SK-N-SH (cell line): ENCODE results near the gene TSHZ3. TPM values are rescaled to one million over a fixed set of nuclear protein-coding genes. Genes with fewer than 3 reads are reported as not detected.

Experiments used
- CTCF ChIA-PET: fragments of 300-600, 350-600 bp; formaldehyde crosslinking; extraction: SDS; loops from one replicate; lab custom pipeline; 2021; lab: Yijun Ruan, JAX
- POLR2A ChIA-PET: fragments of 350-600 bp; sonication (Branson Sonifier 250); formaldehyde crosslinking; extraction: SDS; loops from one replicate; lab custom pipeline; 2020; ENCODE audit warnings: antibody characterized with exemption, inconsistent platforms; lab: Yijun Ruan, JAX
- DNase-seq: peaks from one replicate; pipeline ENCODE4 v3.0.0; 2012
- H2AFZ ChIP-seq: fragments of 200-600 bp; sonication (generic); 2 replicates; pipeline ENCODE4 v1.8.1; 2016; ENCODE audit warnings: antibody characterized with exemption, mild to moderate bottlenecking, low read depth
- H3F3A ChIP-seq: fragments of 200-600 bp; sonication (generic); replicated peaks from 2 replicates; pipeline ENCODE3; 2016; ENCODE audit warnings: antibody characterized with exemption, mild to moderate bottlenecking; ENCODE audit not compliant: insufficient read depth
- H3K27ac ChIP-seq, 2 experiments: fragments of 200-500 bp in 1 of 2; fragments of 200-600 bp in 1 of 2; sonication (Bioruptor generic) in 1 of 2; sonication (generic), shearing (Covaris generic) in 1 of 2; 2 replicates each; pipeline versions ENCODE4 v1.5.1 to v1.6.1; 2014 to 2016; ENCODE audit warnings: low read depth in 2 of 2, inconsistent platforms in 1 of 2, low read length in 1 of 2, mild to moderate bottlenecking in 1 of 2, mixed read lengths in 1 of 2
- H3K27me3 ChIP-seq: fragments of 200-600 bp; sonication (generic), shearing (Covaris generic); 2 replicates; pipeline ENCODE4 v1.6.1; 2016; ENCODE audit warnings: mixed run types; ENCODE audit not compliant: insufficient read depth
- H3K36me3 ChIP-seq, 2 experiments: fragments of 200-500 bp in 1 of 2; fragments of 200-600 bp in 1 of 2; sonication (Bioruptor generic) in 1 of 2; sonication (generic) in 1 of 2; replicated peaks in 1 of 2; 2 replicates each; pipeline versions ENCODE3 to v1.5.1; 2014 to 2016; ENCODE audit warnings: low read length in 1 of 2, mild to moderate bottlenecking in 1 of 2; ENCODE audit not compliant: insufficient read depth in 2 of 2, control insufficient read depth in 1 of 2
- H3K4me1 ChIP-seq, 2 experiments: fragments of 200-500 bp in 1 of 2; fragments of 200-600 bp in 1 of 2; sonication (Bioruptor generic) in 1 of 2; sonication (generic), shearing (Covaris generic) in 1 of 2; 2 replicates each; pipeline versions ENCODE4 v1.5.1 to v1.6.1; 2014 to 2016; ENCODE audit warnings: low read depth in 1 of 2, low read length in 1 of 2, mixed run types in 1 of 2; ENCODE audit not compliant: insufficient read depth in 2 of 2, control insufficient read depth in 1 of 2
- H3K4me2 ChIP-seq: fragments of 200-600 bp; sonication (generic), shearing (Covaris generic); 2 replicates; pipeline ENCODE4 v1.6.1; 2017; ENCODE audit warnings: mixed run types
- H3K4me3 ChIP-seq, 2 experiments: fragments of 200-500 bp in 1 of 2; fragments of 200-600 bp in 1 of 2; sonication (Bioruptor generic) in 1 of 2; sonication (generic), shearing (Covaris generic) in 1 of 2; 2 replicates each; pipeline versions ENCODE4 v1.5.1 to v1.8.1; 2014 to 2016; ENCODE audit warnings: low read depth in 2 of 2, inconsistent platforms in 1 of 2, low read length in 1 of 2, mild to moderate bottlenecking in 1 of 2, mixed read lengths in 1 of 2, moderate library complexity in 1 of 2
- H3K79me2 ChIP-seq: fragments of 200-600 bp; sonication (generic); 2 replicates; pipeline ENCODE4 v1.8.1; 2017; ENCODE audit warnings: mild to moderate bottlenecking; ENCODE audit not compliant: insufficient read depth
- H3K9ac ChIP-seq: fragments of 200-600 bp; sonication (generic); 2 replicates; pipeline ENCODE4 v1.6.1; 2017; ENCODE audit warnings: mixed run types
- H3K9me2 ChIP-seq: fragments of 200-600 bp; sonication (generic); 2 replicates; pipeline ENCODE4 v1.6.1; 2017; ENCODE audit warnings: mixed run types
- H3K9me3 ChIP-seq: fragments of 200-600 bp; sonication (generic); 2 replicates; pipeline ENCODE4 v1.6.1; 2017; ENCODE audit warnings: mixed run types, mild to moderate bottlenecking, moderate library complexity
- H4K20me1 ChIP-seq: fragments of 200-600 bp; sonication (generic); 2 replicates; pipeline ENCODE4 v1.6.1; 2017; ENCODE audit warnings: mild to moderate bottlenecking, mixed run types; ENCODE audit not compliant: insufficient read depth
- EZH2phosphoT487 ChIP-seq: fragments of 200-600 bp; sonication (generic); IDR thresholded peaks from 2 replicates; pipeline ENCODE4 v1.6.1; 2017; ENCODE audit warnings: low read depth, mixed run types, mild to moderate bottlenecking, antibody characterized with exemption, moderate library complexity, borderline replicate concordance
- FOXM1 ChIP-seq: IDR thresholded peaks from 2 replicates; pipeline ENCODE4 v1.4.0; 2012; ENCODE audit warnings: low read depth, mild to moderate bottlenecking
- GABPA ChIP-seq: IDR thresholded peaks from 2 replicates; pipeline ENCODE4 v1.4.0; 2012; ENCODE audit warnings: low read depth, mild to moderate bottlenecking
- JUND ChIP-seq: IDR thresholded peaks from 2 replicates; pipeline ENCODE4 v1.4.0; 2012
- MEF2A ChIP-seq: IDR thresholded peaks from 2 replicates; pipeline ENCODE4 v1.4.0; 2012; ENCODE audit warnings: low read depth, borderline replicate concordance
- NFIC ChIP-seq: IDR thresholded peaks from 2 replicates; pipeline ENCODE4 v1.4.0; 2012; ENCODE audit warnings: borderline replicate concordance
- POLR2AphosphoS5 ChIP-seq: IDR thresholded peaks from 2 replicates; pipeline ENCODE4 v1.6.1; 2012; ENCODE audit warnings: low read depth, low read length
- RFX5 ChIP-seq: IDR thresholded peaks from 2 replicates; pipeline ENCODE4 v1.6.1; 2012; ENCODE audit warnings: mild to moderate bottlenecking, improper control_type of control experiment, low read length
- RXRA ChIP-seq: IDR thresholded peaks from 2 replicates; pipeline ENCODE4 v1.4.0; 2012; ENCODE audit warnings: low read depth, mild to moderate bottlenecking, borderline replicate concordance
- SMC3 ChIP-seq: IDR thresholded peaks from 2 replicates; pipeline ENCODE4 v1.6.1; 2012; ENCODE audit warnings: low read depth, low read length, improper control_type of control experiment
- TAF1 ChIP-seq: IDR thresholded peaks from 2 replicates; pipeline ENCODE4 v1.6.1; 2012; ENCODE audit warnings: low read depth, mild to moderate bottlenecking, low read length, moderate library complexity, borderline replicate concordance
- TCF12 ChIP-seq: IDR thresholded peaks from 2 replicates; pipeline ENCODE4 v1.4.0; 2012
- TEAD4 ChIP-seq: IDR thresholded peaks from 2 replicates; pipeline ENCODE4 v1.4.0; 2012; ENCODE audit warnings: mild to moderate bottlenecking, borderline replicate concordance; ENCODE audit not compliant: insufficient read depth
- WGBS: methylation state at CpG from one replicate; pipeline ENCODE4 v1.1.6; 2017; ENCODE audit warnings: low lambda C conversion rate; 5-methylcytosine and 5-hydroxymethylcytosine counted together
- polyA plus RNA-seq, 3 experiments: library from polyadenylated mRNA; depleted of rRNA; stranded (reverse); fragments of >200 nt; gene quantifications; 2 replicates each; pipeline ENCODE4 v1.2.3, GENCODE V29; 2012
- TF ChIP-seq, protein P1 (sequence below): IDR thresholded peaks from 2 replicates; pipeline ENCODE4 v1.6.1; 2012; ENCODE audit warnings: mild to moderate bottlenecking, low read depth, low read length, moderate library complexity
- TF ChIP-seq, protein P2 (sequence below): fragments of 150-350 bp; IDR thresholded peaks from 2 replicates; pipeline ENCODE4 v1.6.1; 2017; ENCODE audit warnings: antibody characterized with exemption, low read length, low read depth, borderline replicate concordance
- TF ChIP-seq, protein P3 (sequence below): IDR thresholded peaks from 2 replicates; pipeline ENCODE4 v1.4.0; 2012; ENCODE audit warnings: low read depth, borderline replicate concordance
- TF ChIP-seq, protein P4 (sequence below): fragments of 200-600 bp; sonication (generic); IDR thresholded peaks from 2 replicates; pipeline ENCODE4 v1.6.1; 2017; ENCODE audit warnings: antibody characterized with exemption, mild to moderate bottlenecking, moderate library complexity
- TF ChIP-seq, protein P5 (sequence below): fragments of 150-350 bp; IDR thresholded peaks from 2 replicates; pipeline ENCODE4 v1.6.1; 2016; ENCODE audit warnings: mild to moderate bottlenecking, low read depth, low read length

The TSHZ3 gene
- polyA plus RNA-seq, 1 of the 3 experiments (the other 2 are of a cell fraction): 3.3 TPM

DNA sequence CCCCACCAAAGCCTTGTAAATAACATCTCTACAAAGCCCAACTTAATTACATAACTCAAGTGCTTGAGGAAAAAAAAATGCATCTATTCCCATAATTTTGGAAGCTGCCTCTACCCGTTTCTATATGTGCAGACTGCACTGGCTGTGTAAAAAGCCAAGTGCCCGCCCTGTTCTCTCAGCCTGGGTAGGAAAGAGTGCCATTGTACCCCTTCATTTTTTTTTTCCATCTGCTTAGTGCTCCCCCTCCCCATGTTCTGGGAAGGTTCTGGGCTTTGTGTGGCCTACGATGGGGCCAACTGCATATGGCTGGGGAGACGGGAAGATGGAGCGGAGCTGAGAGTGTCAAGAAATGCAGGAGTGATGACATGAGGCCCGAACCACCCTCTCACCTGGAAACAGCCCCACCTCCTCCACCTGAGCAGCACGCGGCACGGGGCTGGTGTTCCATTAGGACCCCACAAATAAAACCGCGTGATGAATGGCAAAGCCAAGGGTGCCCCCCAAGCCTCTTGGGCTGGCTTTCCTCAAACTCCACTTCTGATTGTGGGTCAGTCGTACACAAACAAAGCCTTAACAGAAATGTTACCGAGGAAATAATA, 42.1 kb downstream of the TSHZ3 start:
- H3K9ac ChIP-seq: no peak overlapping the region
- H2AFZ ChIP-seq: no peak overlapping the region
- no peak overlapping the region for H3K4me2 ChIP-seq
- TF ChIP-seq, protein P1, sequence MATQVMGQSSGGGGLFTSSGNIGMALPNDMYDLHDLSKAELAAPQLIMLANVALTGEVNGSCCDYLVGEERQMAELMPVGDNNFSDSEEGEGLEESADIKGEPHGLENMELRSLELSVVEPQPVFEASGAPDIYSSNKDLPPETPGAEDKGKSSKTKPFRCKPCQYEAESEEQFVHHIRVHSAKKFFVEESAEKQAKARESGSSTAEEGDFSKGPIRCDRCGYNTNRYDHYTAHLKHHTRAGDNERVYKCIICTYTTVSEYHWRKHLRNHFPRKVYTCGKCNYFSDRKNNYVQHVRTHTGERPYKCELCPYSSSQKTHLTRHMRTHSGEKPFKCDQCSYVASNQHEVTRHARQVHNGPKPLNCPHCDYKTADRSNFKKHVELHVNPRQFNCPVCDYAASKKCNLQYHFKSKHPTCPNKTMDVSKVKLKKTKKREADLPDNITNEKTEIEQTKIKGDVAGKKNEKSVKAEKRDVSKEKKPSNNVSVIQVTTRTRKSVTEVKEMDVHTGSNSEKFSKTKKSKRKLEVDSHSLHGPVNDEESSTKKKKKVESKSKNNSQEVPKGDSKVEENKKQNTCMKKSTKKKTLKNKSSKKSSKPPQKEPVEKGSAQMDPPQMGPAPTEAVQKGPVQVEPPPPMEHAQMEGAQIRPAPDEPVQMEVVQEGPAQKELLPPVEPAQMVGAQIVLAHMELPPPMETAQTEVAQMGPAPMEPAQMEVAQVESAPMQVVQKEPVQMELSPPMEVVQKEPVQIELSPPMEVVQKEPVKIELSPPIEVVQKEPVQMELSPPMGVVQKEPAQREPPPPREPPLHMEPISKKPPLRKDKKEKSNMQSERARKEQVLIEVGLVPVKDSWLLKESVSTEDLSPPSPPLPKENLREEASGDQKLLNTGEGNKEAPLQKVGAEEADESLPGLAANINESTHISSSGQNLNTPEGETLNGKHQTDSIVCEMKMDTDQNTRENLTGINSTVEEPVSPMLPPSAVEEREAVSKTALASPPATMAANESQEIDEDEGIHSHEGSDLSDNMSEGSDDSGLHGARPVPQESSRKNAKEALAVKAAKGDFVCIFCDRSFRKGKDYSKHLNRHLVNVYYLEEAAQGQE: no peak
- TF ChIP-seq JUND: no peak
- TF ChIP-seq, protein P2, sequence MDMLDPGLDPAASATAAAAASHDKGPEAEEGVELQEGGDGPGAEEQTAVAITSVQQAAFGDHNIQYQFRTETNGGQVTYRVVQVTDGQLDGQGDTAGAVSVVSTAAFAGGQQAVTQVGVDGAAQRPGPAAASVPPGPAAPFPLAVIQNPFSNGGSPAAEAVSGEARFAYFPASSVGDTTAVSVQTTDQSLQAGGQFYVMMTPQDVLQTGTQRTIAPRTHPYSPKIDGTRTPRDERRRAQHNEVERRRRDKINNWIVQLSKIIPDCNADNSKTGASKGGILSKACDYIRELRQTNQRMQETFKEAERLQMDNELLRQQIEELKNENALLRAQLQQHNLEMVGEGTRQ: no peak
- no peak for TF ChIP-seq TEAD4
- TF ChIP-seq SMC3: no peak
- TF ChIP-seq, protein P3, sequence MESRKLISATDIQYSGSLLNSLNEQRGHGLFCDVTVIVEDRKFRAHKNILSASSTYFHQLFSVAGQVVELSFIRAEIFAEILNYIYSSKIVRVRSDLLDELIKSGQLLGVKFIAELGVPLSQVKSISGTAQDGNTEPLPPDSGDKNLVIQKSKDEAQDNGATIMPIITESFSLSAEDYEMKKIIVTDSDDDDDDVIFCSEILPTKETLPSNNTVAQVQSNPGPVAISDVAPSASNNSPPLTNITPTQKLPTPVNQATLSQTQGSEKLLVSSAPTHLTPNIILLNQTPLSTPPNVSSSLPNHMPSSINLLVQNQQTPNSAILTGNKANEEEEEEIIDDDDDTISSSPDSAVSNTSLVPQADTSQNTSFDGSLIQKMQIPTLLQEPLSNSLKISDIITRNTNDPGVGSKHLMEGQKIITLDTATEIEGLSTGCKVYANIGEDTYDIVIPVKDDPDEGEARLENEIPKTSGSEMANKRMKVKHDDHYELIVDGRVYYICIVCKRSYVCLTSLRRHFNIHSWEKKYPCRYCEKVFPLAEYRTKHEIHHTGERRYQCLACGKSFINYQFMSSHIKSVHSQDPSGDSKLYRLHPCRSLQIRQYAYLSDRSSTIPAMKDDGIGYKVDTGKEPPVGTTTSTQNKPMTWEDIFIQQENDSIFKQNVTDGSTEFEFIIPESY: no peak
- TF ChIP-seq RFX5: no peak
- no peak for TF ChIP-seq NFIC
- TF ChIP-seq, protein P4, sequence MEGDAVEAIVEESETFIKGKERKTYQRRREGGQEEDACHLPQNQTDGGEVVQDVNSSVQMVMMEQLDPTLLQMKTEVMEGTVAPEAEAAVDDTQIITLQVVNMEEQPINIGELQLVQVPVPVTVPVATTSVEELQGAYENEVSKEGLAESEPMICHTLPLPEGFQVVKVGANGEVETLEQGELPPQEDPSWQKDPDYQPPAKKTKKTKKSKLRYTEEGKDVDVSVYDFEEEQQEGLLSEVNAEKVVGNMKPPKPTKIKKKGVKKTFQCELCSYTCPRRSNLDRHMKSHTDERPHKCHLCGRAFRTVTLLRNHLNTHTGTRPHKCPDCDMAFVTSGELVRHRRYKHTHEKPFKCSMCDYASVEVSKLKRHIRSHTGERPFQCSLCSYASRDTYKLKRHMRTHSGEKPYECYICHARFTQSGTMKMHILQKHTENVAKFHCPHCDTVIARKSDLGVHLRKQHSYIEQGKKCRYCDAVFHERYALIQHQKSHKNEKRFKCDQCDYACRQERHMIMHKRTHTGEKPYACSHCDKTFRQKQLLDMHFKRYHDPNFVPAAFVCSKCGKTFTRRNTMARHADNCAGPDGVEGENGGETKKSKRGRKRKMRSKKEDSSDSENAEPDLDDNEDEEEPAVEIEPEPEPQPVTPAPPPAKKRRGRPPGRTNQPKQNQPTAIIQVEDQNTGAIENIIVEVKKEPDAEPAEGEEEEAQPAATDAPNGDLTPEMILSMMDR: no peak
- TF ChIP-seq MEF2A: no peak
- no peak for TF ChIP-seq EZH2phosphoT487
- TF ChIP-seq TCF12: no peak
- TF ChIP-seq TAF1: no peak
- TF ChIP-seq, protein P5, sequence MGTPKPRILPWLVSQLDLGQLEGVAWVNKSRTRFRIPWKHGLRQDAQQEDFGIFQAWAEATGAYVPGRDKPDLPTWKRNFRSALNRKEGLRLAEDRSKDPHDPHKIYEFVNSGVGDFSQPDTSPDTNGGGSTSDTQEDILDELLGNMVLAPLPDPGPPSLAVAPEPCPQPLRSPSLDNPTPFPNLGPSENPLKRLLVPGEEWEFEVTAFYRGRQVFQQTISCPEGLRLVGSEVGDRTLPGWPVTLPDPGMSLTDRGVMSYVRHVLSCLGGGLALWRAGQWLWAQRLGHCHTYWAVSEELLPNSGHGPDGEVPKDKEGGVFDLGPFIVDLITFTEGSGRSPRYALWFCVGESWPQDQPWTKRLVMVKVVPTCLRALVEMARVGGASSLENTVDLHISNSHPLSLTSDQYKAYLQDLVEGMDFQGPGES: no peak
- TF ChIP-seq POLR2AphosphoS5: no peak
- no peak for TF ChIP-seq RXRA
- no peak for TF ChIP-seq GABPA
- TF ChIP-seq FOXM1: no peak
- H3K4me3 ChIP-seq: no peak overlapping the region
- no peaks in the 10 kb centered on the region for H3K9me3 ChIP-seq
- H3F3A ChIP-seq: no peaks in the 10 kb centered on the region
- 92% methylated on average over 12 of the region's 13 CpGs for WGBS
- H3K36me3 ChIP-seq: no peaks in the 10 kb centered on the region
- no peaks in the 10 kb centered on the region for H3K27me3 ChIP-seq
- no peak overlapping the region for H3K27ac ChIP-seq
- H4K20me1 ChIP-seq: no peaks in the 10 kb centered on the region
- CTCF ChIA-PET: interaction anchor here (0.7 kb wide), 1 partner anchor 1068 kb away, joined by 3 read pairs; no protein-coding TSS in a partner anchor
- H3K79me2 ChIP-seq: peaks cover 33% of the 10 kb centered on the region
- H3K4me1 ChIP-seq: peaks cover 5 to 34% of the 10 kb centered on the region in 2 experiments; a peak in 3 of 4 replicates
- H3K9me2 ChIP-seq: no peaks in the 10 kb centered on the region
- POLR2A ChIA-PET: no interaction called here
- DNase-seq: no peak
